ENCODE data around the gene RCCD1. TPM values are rescaled to one million over a fixed set of nuclear protein-coding genes. Genes with fewer than 3 reads are reported as not detected.

The RCCD1 gene
- total and polyA plus RNA-seq, 9 of the 15 experiments (the other 6 are each of a cell fraction or from before 2014, with no cell fraction given) = 11.1 to 51.4 (median 24.7) TPM

- H3K4me2 ChIP-seq (ENCODE audit: insufficient read depth, low read length) = no peak overlapping the region
- intact Hi-C loops (cut with micrococcal nuclease) = no loop called here
These were observed 40.2 kb upstream of the RCCD1 start for GRCh38 chr15:90914305-90915080.

More at GRCh38 chr15:90914305-90915080, 40.2 kb upstream of the RCCD1 start:
- H3K9me3 ChIP-seq (replicated peaks; ENCODE audit: control insufficient read depth, insufficient read depth, low read depth, low read length) = no peaks in the 10 kb centered on the region
- H3K9me1 ChIP-seq (ENCODE audit: control insufficient read depth, insufficient read depth, low read length) = no peaks in the 10 kb centered on the region
- H3K27me3 ChIP-seq (ENCODE audit: control insufficient read depth in 2 of 2, insufficient read depth in 2 of 2, low read length in 2 of 2) = no peaks in the 10 kb centered on the region
- POLR2A ChIA-PET = interaction anchor here (0.8 to 4.7 kb wide), 7 partner anchors 9 to 48 kb away, joined by 3 to 54 read pairs (median 6); partner anchors contain the start of genes HDDC3, MAN2A2 and UNC45A
- H3K79me2 ChIP-seq (ENCODE audit: control insufficient read depth, insufficient read depth, low read length) = peaks cover 6% of the 10 kb centered on the region; the same call in 2 of the 3 replicates
- in situ Hi-C loops (cut with MboI) = no loop called here
- ATAC-seq (no peak), FAIRE-seq (no peak), DNase-seq (ENCODE audit: extremely low read depth in 1 of 4, low spot score in 3 of 4) (no peak)
- BruUV-seq (replicated peaks) = no TSS peak
- H3K27ac ChIP-seq (ENCODE audit: extremely low read depth, low read depth, low read length) = no peak overlapping the region; the same call in 2 of the 3 replicates
- no peak overlapping the region for H2AFZ ChIP-seq (ENCODE audit: low read depth, low read length)
- 0 out of 4 replicates have a peak, but pooled peaks of 1 of the 2 experiments have one; percentile 27 for TF ChIP-seq MLLT1 (IDR thresholded peaks at IDR 0.05)
- no peak for TF ChIP-seq MTA3 (IDR thresholded peaks at IDR 0.05; ENCODE audit: borderline replicate concordance)
- TF ChIP-seq TEAD2 (tag; IDR thresholded peaks at IDR 0.05) = no peak
- no peak for TF ChIP-seq ZNF583 (CRISPR knock-in tag; IDR thresholded peaks at IDR 0.05)
- 0 out of 2 replicates have a peak, but pooled peaks have one; percentile 34 for TF ChIP-seq RBFOX2 (IDR thresholded peaks at IDR 0.05; ENCODE audit: low read depth, low read length)
- no peak for TF ChIP-seq RBM34 (IDR thresholded peaks at IDR 0.05; ENCODE audit: borderline replicate concordance, insufficient read depth, low read length)
- TF ChIP-seq POLR2G (IDR thresholded peaks at IDR 0.05; ENCODE audit: low read depth, low read length) = peak; percentile 42
- TF ChIP-seq FOXJ2 (tag; IDR thresholded peaks at IDR 0.05) = no peak
- H3K4me3 ChIP-seq = no peak overlapping the region
- 92% methylated on average over 22 of the region's 22 CpGs for WGBS (ENCODE audit: insufficient coverage, low coverage, missing lambda C conversion rate)
- peaks cover 17 to 43% of the 10 kb centered on the region in 2 experiments for H3K4me1 ChIP-seq (replicated peaks in 1 of 2; ENCODE audit: control insufficient read depth in 2 of 2, insufficient read depth in 2 of 2, low read length in 2 of 2)
- no peaks in the 10 kb centered on the region for H4K20me1 ChIP-seq (replicated peaks; ENCODE audit: control insufficient read depth, insufficient read depth, low read length)
- H3K36me3 ChIP-seq (ENCODE audit: control insufficient read depth, insufficient read depth, low read length) = peaks cover 99% of the 10 kb centered on the region
- CTCF ChIA-PET (ENCODE audit: low intra/inter-chr PET ratio) = no interaction called here
- peak overlapping the region in 1 of 2 experiments; percentile 13; a peak in 1 of 4 replicates for H3K9ac ChIP-seq (ENCODE audit: insufficient read depth in 1 of 2, low read depth in 2 of 2, low read length in 2 of 2)

Data from K562 (cell line).